GM18909 (cell line): Measurements from ENCODE around the gene AHSP.
"Not testable (repeated sequence)": the region's sequence is repeated elsewhere in the genome, so short reads cannot be mapped to it uniquely, and the experiment has no call there.

Experiments used
- ATAC-seq: cut with Tn5 transposase; IDR thresholded peaks from one replicate; pipeline ENCODE4 v1.9.1; 2021; ENCODE audit warnings: mild to moderate bottlenecking; ENCODE audit not compliant: unreplicated experiment, poor library complexity

The AHSP gene

DNA sequence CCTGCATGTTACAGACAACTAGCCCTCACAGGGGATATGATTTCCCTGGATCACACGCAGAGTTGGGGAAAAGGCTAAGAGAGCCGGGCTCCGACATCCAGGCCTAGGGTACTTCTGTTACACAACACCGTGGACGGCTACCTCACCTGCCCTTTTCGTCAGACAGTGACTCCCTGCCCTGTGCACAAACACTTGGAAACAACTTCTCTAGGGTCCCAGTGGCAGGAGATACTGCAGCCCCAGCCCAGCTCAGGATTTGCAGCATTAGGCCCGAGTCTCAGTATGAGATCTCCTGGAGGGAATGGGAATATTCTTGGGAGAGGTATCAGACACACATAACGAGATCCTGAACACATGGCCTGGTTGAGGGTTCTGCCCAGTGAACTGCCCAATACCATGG, 27.8 kb upstream of the AHSP start:
- ATAC-seq, result no peak

DNA sequence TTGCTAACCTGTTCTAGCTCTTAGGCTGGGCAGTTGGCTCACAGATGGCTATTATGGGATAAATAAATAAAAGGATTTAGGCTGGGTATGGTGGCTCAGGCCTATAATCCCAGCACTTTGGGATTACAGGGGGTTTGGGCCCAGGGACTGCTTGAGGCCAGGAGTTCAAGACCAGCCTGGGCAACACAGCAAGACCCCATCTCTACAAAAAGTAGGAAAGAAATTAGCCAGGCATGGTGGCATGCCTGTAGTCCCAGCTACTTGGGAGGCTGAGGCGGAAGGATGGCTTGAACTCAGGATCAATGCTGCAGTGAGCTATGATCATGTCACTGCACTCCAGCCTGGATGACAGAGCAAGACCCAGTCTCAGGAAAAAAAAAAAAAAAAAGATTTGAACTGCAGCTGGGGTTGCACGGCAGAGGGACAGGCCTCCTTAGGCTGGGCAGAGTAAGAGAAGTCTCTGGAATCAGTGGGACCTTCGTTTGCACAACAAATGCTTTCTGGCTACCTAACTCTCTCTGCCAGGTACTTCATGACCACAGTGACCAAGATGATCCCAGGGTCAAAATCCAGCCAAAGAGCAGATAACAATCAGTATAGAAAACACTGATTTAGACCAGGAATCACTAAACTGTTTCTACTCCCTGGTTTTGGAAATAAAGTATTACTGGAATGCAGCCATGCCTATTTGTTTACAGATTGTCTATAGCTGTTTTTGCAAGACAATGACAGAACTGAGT, 26.3 kb upstream of the AHSP start:
- no peak for ATAC-seq

DNA sequence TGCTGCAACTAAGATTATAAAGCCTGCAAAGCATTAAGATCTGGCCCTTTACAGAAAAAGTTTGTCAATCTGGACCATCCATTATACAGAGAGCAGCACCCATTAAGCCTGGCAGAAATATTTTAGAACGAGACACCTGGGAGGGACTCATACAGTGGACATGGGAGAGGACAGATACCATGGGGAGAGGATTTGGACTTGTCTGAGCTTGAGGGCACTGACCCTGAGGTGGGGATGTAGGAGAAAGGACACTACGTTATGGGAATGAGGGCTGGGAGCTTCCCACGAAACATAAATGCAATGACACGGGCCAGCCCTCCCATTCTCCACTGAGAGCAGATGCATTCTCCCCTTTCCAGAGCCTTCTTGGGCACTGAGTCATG, 25.7 kb upstream of the AHSP start:
- ATAC-seq, result no peak

DNA sequence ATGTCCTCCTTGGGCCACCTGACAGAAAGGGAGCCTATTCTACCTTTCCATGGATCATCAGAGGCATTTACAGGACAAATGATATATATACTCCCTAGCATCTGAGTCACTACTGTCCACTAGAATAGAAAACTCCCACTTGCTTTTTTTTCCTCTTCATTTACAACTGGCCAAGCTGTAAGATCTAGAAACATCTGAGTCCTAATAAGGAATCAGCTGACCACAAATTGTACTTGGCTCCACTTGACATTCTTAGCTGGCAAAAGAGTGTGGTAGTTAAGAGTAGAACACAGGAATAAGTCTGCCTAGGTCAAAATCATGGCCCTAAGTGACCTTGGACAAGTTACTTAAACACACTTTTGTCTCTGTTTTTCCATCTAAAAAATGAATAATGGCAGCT, 24.7 kb upstream of the AHSP start:
- no peak for ATAC-seq

DNA sequence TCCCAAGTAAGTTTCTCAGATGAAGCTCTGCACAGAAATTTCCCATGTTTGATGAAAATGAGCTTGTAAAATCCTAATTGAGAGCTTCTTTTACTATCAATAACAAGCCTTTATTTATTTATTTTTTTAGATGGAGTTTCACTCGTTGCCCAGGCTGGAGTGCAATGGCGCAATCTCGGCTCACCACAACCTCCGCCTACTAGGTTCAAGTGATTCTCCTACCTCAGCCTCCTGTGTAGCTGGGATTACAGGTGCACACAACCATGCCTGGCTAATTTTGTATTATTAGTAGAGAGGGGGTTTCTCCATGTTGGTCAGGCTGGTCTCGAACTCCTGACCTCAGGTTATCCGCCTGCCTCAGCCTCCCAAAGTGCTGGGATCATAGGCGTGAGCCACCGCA, 24.1 kb upstream of the AHSP start:
- not testable (repeated sequence) for ATAC-seq

DNA sequence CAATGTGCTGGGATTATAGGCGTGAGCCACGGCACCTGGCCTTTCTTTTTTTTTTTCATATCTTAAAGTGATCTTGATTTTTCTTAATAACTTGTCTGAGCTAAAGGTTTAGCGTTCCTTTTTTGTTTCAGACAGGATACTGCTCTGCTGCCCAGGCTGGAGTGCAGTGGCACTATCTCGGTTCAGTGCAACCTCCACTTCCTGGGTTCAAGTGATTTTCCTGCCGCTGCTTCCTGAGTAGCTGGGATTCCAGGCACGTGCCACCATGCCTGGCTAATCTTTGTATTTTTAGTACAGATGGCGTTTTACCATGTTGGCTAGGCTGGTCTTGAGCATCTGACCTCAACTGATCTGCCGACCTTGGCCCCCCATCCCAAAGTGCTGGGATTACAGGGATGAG, 23.5 kb upstream of the AHSP start:
- ATAC-seq, result no peak

DNA sequence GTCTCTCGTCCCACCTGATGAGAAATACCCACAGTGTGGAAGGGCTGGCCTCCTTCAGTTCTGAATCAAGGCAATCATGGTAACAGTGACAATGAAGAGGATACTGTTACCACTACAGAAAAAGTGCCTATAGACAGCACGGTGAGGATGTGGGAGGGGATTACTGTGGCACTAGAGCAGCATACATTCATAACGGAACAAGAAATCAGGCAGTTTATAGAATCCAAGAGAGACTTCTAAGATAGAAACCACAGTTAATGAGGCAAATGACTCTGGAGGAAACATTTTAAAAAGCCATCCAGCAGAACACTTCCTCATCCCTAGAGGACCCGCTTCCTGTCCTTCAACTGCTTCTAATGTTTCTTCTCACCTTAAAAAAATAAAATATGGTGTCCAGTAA, 22.2 kb upstream of the AHSP start:
- peak; percentile 42 for ATAC-seq

DNA sequence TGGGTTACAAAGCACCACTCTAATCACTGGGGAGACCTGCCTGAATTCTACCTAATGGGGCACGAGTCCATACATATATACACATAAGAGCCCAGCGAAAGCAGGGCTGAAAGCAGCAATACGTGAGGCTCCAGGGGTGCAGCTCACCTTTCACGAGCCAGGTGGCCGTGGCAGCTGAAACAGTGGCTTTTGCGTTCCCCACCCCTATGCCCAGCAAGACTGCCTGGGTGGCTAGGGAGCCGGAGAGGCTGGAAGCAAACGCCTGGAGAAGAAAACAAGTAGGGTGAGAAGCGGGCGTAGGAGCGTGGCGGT, 20.1 kb upstream of the AHSP start:
- no peak for ATAC-seq

DNA sequence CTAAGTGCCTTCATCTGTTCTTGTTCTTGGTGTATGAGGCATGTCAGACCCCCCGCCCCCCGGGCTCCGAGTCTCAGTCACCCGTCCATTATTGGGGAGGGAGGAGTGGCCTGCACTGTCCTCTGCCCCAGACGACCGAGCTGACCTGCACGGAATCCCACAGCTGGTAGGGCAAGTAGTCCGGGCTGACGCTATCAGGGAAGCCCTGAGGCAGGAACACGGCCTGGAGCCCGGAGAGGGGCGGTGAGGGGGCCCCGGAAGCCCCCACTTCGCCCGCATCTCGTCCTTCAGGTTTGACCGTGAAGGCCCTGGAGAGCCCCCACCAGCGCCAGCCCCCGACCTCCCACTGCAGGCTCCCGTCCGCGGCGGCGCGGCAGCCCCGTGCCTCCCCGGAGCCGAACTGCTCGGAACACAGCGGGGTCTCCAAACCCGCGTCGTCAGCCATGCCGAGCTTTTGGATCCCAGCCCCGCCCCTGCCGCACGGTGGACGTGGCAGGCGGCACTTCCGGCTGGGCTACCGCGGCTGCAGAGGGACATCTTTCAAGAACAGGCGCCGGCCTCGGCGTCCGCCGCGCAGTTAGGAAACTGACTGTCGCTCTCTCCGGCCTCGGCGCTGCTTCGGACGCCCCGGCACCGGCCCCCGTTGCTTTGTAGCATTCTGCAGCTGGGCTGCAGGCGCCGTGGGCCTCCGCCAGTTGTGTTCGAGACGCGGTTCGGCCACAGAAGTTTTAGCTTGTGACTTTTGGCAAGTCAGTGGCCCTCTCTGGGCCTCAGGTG, 19.6 kb upstream of the AHSP start, which contains the start of gene RUSF1:
RUSF1 (minus strand) TSS at position 463 of the 777 bp plus-strand sequence; CDS start at position 445, 18 bp downstream.
- peak; percentile 94 for ATAC-seq

DNA sequence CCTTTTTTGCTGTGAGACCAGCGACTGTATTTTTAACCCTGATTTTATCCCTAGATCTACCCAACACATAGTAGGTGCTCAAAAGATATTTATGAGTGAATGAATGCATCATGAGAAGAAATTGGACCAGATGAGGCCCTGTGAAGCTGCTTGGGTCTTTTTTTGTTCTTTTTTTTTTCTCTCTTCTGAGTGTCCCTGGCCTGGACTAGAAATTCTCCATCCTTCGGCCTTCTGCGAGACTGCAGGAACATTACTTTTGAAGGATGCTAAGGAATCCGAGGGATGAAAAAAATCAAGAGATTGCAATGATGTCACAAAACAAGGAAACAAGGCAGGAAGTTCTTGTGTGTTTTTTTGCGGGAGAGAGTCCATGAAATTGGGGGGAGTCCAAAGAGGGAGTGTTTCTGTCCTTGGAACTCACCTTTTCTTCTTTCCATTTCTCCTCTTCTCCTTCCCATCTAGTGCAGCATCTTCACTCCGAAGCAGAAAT, 18.9 kb upstream of the AHSP start:
- ATAC-seq, result no peak

DNA sequence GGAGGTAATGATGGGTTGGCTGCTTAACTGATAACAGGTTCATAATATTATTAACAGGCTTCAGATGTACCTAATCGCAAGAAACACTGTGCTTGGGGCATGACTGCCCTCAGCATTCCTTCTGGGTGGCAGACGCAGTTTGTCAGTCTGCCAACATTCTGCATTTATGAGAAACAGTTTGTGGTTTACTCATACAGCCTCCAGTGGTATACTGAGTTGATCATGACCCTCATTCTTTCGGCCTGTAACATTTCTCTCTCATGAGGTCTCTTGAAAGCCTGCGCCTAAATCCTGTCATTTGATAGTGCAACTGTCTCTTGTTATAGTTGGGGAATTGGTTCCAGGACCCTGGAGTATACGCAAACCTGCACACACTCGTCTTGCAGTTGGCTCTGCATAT, 14.6 kb upstream of the AHSP start:
- ATAC-seq, result no peak

DNA sequence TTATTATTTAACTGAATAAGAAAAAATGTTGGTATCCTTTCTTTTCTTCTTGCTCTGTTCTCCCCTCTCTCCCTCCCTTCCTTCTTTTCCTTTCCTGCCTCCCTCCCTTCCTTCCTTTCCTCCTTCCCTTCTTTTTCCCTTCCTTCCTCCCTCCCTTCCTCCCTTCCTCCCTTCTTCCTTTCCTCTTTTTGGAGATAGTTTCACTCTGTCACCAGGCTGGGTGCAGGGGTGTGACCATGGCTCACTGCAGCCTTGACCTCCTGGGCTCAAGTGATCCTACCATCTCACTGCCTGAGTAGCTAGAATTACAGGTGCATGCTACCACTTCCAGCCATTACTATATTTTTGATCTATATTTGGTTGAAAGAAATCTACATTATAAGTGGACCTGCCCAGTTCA, 13.8 kb upstream of the AHSP start:
- no peak for ATAC-seq

DNA sequence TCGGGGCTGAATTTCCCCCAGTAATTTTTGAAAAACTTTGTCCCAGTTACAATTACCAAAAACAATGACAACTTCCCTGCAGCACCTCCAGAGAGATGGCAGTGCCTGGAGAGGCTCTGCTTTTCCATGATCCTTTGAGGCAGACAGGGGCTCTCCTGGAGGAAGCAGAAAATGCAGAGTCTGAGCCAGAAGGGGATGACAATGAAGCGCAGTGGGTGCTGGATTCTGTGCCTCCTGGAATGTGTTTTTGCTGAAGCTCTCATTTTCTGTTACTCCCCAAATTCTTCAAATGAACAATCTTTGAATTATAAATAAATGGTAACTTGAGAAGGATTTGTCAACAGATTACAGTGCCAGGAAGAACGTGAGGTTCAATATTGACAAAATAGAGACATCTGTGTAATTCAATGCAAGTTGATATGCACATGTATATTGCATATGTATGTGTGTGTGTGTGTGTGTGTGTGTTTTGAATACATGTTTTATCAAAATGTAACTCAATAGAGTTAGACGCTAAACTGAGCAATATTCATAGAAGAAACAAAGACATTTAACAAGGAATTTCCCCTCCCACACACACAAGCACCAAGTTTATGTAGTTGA, 9.8 kb upstream of the AHSP start:
- no peak for ATAC-seq

DNA sequence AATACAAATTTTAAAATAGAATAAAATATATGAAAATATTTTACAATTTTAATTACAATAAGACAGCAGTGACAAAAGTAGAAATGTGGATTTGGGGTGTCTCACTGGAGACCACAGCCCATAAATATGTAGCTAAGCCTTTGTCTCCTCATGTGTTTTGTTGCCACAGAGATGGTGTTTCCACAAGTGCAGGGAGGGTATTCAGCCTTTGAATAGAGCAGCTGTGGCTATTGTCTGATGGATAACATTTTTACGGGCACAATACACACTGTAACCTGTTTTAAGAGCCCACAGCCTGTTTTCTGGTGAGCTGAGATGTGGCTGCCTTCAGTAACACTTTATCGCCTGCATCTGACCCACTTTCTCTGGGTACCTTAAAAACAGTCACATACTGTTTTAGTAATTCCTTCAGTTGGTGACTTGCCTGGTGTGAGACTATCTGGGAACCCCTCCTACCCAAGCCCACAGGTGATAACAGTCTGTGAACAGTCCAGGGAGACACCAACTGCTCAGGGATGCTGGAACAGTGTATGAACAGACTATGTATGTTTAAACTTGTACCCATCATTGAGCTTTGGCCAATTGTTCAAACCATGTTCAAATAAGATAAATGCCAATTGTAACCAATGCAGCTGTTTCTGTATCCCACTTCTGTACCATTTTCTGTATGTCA, 7.8 kb upstream of the AHSP start:
- ATAC-seq, result no peak

DNA sequence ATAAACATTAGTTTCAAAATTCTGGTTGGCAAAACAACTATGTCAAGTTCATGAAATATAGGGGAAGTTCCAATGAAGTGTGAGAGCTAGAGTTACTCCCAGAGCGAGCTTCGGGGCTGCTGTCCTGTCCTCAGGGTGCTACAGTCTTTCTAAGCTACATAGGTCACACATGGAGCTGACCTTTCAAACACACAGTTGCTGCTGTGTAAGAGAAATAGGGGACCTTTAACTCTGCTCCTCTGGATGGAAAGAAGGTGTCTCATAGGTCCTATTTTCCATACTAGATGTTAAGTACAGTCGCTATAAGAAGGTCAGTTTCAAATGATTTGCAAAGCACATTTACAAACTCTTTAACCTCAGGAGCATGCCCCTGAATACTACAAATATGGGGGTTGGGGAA, 6.3 kb upstream of the AHSP start:
- ATAC-seq, result no peak

DNA sequence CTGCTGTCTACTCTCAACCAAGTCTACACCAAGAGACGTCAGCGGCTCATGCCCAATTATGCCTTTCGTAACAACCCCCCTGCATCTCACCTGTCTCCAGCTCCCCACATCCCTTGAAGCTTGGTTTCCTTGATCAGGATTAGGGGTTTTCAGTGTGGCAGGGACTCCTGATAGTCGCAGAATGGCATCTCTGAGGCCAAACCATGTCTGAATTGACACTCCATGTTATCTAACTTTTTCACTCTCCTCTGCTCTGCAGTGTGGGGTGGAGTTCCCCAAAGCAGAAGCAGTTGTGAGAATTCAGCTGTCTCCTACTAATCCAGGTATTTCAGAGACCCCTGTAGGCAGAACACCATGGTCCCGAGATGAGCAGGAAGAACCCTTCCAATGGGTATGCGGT, 5.6 kb upstream of the AHSP start:
- no peak for ATAC-seq

DNA sequence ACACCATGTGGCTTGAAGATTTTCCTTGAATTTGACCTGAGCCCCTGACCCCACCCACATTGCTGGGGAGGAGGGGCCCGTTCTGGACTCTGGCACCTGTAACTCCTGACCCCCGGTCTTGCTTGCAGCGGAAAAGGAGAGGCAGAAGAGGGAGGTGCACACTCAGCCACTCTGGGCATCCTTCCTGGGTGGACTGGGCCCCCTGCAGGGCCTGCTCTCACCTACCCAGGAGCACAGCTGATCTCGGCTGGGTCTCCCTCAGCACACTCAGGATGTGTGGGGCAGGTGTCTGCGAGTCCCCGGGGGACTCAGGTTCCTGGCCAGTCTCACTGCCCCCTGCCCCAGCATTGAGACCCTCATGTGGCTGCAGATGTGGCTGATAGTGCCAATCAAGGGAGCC, 3.9 kb upstream of the AHSP start:
- not testable (repeated sequence) for ATAC-seq

DNA sequence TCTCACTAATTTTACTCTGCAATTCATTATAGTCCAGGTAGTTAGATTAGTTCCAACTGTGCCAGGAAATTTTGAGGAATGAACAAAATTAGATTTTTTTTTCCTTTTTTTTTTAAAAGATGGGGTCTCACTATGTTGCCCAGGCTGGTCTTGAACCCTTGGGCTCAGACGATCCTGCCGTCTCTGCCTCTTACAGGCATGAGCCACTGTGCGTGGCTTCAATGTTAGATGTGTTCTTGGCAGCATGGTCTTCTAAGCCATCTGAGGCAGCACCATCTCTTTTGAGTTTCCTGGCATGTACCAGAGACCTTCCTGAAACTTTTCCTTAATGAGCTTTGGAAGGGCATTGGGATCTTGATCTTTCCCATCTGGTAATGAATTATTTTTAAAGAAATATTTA, 2.6 kb upstream of the AHSP start:
- ATAC-seq, result no peak

DNA sequence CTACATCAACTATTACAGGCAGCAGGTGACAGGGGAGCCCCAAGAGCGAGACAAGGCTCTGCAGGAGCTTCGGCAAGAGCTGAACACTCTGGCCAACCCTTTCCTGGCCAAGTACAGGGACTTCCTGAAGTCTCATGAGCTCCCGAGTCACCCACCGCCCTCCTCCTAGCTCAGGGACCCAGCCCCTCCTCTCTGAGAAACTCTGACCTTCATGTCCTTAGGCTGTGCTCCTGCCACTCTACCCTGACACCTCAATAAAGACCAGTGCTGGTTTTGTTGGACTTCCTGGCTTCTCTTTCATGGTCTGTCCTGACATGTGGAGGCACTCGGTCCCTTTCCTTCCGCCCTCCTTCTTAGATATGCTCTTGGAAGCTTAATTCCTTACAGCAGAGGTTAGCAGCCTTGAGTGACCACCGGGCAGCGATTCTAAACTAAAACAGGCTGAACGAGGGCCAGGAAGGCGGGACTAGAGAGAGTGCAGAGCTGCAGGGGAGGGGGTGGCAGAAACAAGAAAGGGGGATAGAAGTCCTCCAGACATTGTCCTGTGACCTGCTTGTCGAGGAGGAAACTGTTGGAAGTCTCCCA, 915 bp downstream of the AHSP start:
- ATAC-seq, result no peak

DNA sequence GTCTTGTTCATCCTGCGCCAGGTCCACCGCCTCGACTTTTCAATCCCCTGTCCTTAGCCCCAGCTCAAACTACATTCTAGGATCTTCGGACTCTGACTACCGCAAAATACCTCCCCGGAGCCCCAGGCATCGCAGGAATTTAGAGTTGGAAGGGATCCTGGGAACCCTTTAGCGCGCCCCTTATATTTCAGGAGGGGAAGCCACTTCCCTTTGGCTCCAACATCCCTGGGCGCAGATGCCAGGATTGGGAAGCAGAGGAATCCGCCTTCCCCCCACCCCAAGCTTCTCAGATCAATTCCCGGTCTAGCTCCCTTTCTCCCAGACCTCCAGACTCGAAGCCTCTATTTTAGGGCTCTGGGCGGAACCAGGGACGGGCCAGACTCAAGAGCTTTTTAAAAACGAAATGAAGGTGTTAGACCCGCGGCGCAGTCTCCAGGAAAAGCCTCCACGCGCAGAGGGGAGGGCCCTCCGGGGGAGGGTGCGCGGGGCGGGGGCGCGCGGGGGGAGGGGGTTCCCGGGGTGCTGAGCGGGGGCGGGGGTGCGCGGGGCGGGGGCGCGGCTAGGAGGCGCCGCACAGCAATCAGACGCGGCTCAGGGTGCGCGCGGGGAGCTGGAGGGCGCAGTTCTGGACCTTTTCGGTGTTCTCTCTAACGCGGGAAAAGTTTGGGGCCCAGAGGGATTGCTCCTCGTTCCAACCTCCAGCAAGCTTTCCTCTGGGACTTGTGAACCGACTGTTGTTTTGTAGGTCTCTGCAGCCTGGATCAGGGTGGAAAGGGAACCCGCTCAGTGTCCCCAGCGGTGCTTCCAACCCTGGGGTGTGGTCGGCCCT, 1.6 kb downstream of the AHSP start:
- no peak for ATAC-seq
